H1 (cell line): Measurements from ENCODE around the gene DUSP12. TPM values are rescaled to one million over a fixed set of nuclear protein-coding genes. Genes with fewer than 3 reads are reported as not detected.

Source experiments
- CTCF ChIA-PET: fragments of 300-600 bp; sonication (Branson Sonifier 250); formaldehyde crosslinking; loops from one replicate; lab custom pipeline; 2021; ENCODE audit not compliant: partially characterized antibody; lab: Charles Lee
- POLR2A ChIA-PET: fragments of 300-600 bp; sonication (Branson Sonifier 250); formaldehyde crosslinking; loops from one replicate; lab custom pipeline; 2021; ENCODE audit warnings: inconsistent platforms; ENCODE audit not compliant: partially characterized antibody; lab: Charles Lee
- DNase-seq, 2 experiments: peaks; one replicate each; pipeline versions ENCODE4 v3.0.0 to v3.0.0-alpha.2; 2010 to 2022; ENCODE audit warnings: low spot score in 2 of 2, low read depth in 1 of 2, mixed read lengths in 1 of 2
- FAIRE-seq: peaks from 2 replicates; lab custom pipeline; 2011; peaks lifted over from hg19 to GRCh38; lab: Jason Lieb, UNC
- H2AFZ ChIP-seq: 2 replicates; pipeline ENCODE4 v1.8.1; 2012; ENCODE audit warnings: low read length, inconsistent platforms
- H2AK5ac ChIP-seq: 2 replicates; pipeline ENCODE4 v1.6.1; 2013; ENCODE audit warnings: low read depth, low read length
- H2BK120ac ChIP-seq: replicated peaks from 2 replicates; pipeline ENCODE3; 2013; ENCODE audit warnings: low read depth, low read length, inconsistent platforms
- H2BK12ac ChIP-seq: 2 replicates; pipeline ENCODE4 v1.6.1; 2013; ENCODE audit warnings: low read depth, low read length
- H2BK15ac ChIP-seq: 2 replicates; pipeline ENCODE4 v1.6.1; 2013; ENCODE audit warnings: low read length
- H2BK20ac ChIP-seq: 2 replicates; pipeline ENCODE4 v1.6.1; 2013; ENCODE audit warnings: low read length
- H2BK5ac ChIP-seq: 2 replicates; pipeline ENCODE4 v1.6.1; 2013; ENCODE audit warnings: low read depth, low read length
- H3K14ac ChIP-seq: 2 replicates; pipeline ENCODE4 v1.6.1; 2013; ENCODE audit warnings: inconsistent platforms; ENCODE audit not compliant: insufficient read length
- H3K18ac ChIP-seq: 2 replicates; pipeline ENCODE4 v1.6.1; 2013; ENCODE audit warnings: low read length; ENCODE audit errors: extremely low read depth
- H3K23ac ChIP-seq: 2 replicates; pipeline ENCODE4 v1.6.1; 2013; ENCODE audit warnings: inconsistent platforms; ENCODE audit not compliant: insufficient read length
- H3K23me2 ChIP-seq: 2 replicates; pipeline ENCODE4 v1.6.1; 2013; ENCODE audit warnings: low read depth, low read length
- H3K27ac ChIP-seq: 2 replicates; pipeline ENCODE4 v1.6.1; 2011; ENCODE audit warnings: low read depth, low read length, inconsistent platforms
- H3K27me3 ChIP-seq, 4 experiments: replicated peaks in 1 of 4; 1 replicate in 1 of 4; 2 replicates in 3 of 4; pipeline versions ENCODE4 v1.6.1 to v1.8.1; 2011 to 2013; ENCODE audit warnings: low read length in 3 of 4, mild to moderate bottlenecking in 3 of 4, inconsistent platforms in 2 of 4, mixed read lengths in 2 of 4, moderate library complexity in 1 of 4; ENCODE audit not compliant: control insufficient read depth in 3 of 4, insufficient read depth in 3 of 4; ENCODE audit errors: extremely low read depth in 1 of 4
- H3K36me3 ChIP-seq, 4 experiments: 2 replicates each; pipeline versions ENCODE4 v1.6.1 to v1.8.1; 2011 to 2013; ENCODE audit warnings: mild to moderate bottlenecking in 4 of 4, low read length in 3 of 4, moderate library complexity in 2 of 4, control low read depth in 1 of 4, inconsistent platforms in 1 of 4; ENCODE audit not compliant: insufficient read depth in 4 of 4, control insufficient read depth in 2 of 4
- H3K4ac ChIP-seq: replicated peaks from 2 replicates; pipeline ENCODE3; 2013; ENCODE audit warnings: low read length, low read depth, mixed read lengths, inconsistent platforms; ENCODE audit not compliant: insufficient read length
- H3K4me1 ChIP-seq, 4 experiments: replicated peaks in 1 of 4; 1 replicate in 1 of 4; 2 replicates in 3 of 4; pipeline versions ENCODE4 v1.6.1 to v1.8.1; 2011 to 2013; ENCODE audit warnings: low read length in 3 of 4, inconsistent platforms in 2 of 4, mixed read lengths in 1 of 4; ENCODE audit not compliant: insufficient read depth in 4 of 4, control insufficient read depth in 3 of 4
- H3K4me2 ChIP-seq, 2 experiments: 2 replicates each; pipeline versions ENCODE4 v1.6.1 to v1.8.1; 2011 to 2013; ENCODE audit warnings: low read depth in 2 of 2, low read length in 2 of 2, control low read depth in 1 of 2, inconsistent platforms in 1 of 2, mild to moderate bottlenecking in 1 of 2; ENCODE audit not compliant: insufficient read depth in 1 of 2
- H3K4me3 ChIP-seq, 4 experiments: fragments of 200-600, 300-600 bp in 1 of 4; sonication (generic), shearing (Covaris generic), sonication (Bioruptor Twin) in 1 of 4; 2 replicates each; pipeline versions ENCODE4 v1.5.1 to v1.8.1; 2011 to 2016; ENCODE audit warnings: low read length in 4 of 4, low read depth in 3 of 4, control low read depth in 2 of 4, inconsistent platforms in 2 of 4, mild to moderate bottlenecking in 2 of 4, mixed read lengths in 1 of 4, moderate library complexity in 1 of 4; ENCODE audit not compliant: insufficient read depth in 2 of 4; ENCODE audit errors: extremely low read depth in 1 of 4
- H3K56ac ChIP-seq: replicated peaks from 2 replicates; pipeline ENCODE3; 2013; ENCODE audit warnings: low read depth, mild to moderate bottlenecking, mixed read lengths, low read length, inconsistent platforms; ENCODE audit not compliant: insufficient read length
- H3K79me1 ChIP-seq: 2 replicates; pipeline ENCODE4 v1.6.1; 2013; ENCODE audit warnings: low read depth, low read length, control low read depth
- H3K79me2 ChIP-seq, 2 experiments: 2 replicates each; pipeline versions ENCODE4 v1.6.1 to v1.8.1; 2012 to 2013; ENCODE audit warnings: low read length in 2 of 2, mild to moderate bottlenecking in 2 of 2, inconsistent platforms in 1 of 2; ENCODE audit not compliant: insufficient read depth in 2 of 2, control insufficient read depth in 1 of 2
- H3K9ac ChIP-seq, 4 experiments: replicated peaks in 1 of 4; 1 replicate in 1 of 4; 2 replicates in 3 of 4; pipeline versions ENCODE4 v1.6.1 to v1.8.1; 2011 to 2013; ENCODE audit warnings: low read depth in 3 of 4, low read length in 3 of 4, control low read depth in 2 of 4, mild to moderate bottlenecking in 2 of 4, moderate library complexity in 2 of 4, inconsistent platforms in 1 of 4; ENCODE audit errors: extremely low read depth in 1 of 4
- H3K9me3 ChIP-seq, 2 experiments: 2 replicates each; pipeline versions ENCODE4 v1.6.1 to v1.8.1; 2012 to 2013; ENCODE audit warnings: mild to moderate bottlenecking in 2 of 2, moderate library complexity in 2 of 2, control low read depth in 1 of 2, inconsistent platforms in 1 of 2, low read depth in 1 of 2, low read length in 1 of 2, mixed read lengths in 1 of 2; ENCODE audit not compliant: insufficient read depth in 2 of 2
- H4K20me1 ChIP-seq, 2 experiments: replicated peaks in 1 of 2; 2 replicates each; pipeline versions ENCODE3 to v1.8.1; 2011 to 2013; ENCODE audit warnings: inconsistent platforms in 2 of 2, low read length in 2 of 2, mild to moderate bottlenecking in 1 of 2; ENCODE audit not compliant: insufficient read depth in 2 of 2, control insufficient read depth in 1 of 2
- H4K5ac ChIP-seq: 2 replicates; pipeline ENCODE4 v1.6.1; 2013; ENCODE audit warnings: low read length, low read depth, mixed read lengths, inconsistent platforms; ENCODE audit not compliant: insufficient read length
- H4K8ac ChIP-seq: 2 replicates; pipeline ENCODE4 v1.8.0; 2013; ENCODE audit warnings: mild to moderate bottlenecking, moderate library complexity, low read length, inconsistent platforms; ENCODE audit not compliant: insufficient read depth; ENCODE audit errors: extremely low read depth
- H4K91ac ChIP-seq: replicated peaks from 2 replicates; pipeline ENCODE3; 2013; ENCODE audit warnings: low read length, mixed read lengths, inconsistent platforms; ENCODE audit not compliant: insufficient read length
- CTCF ChIP-seq, 3 experiments: IDR thresholded peaks; 1 replicate in 2 of 3; 2 replicates in 1 of 3; pipeline versions ENCODE4 v1.5.1 to v1.6.1; 2011; ENCODE audit warnings: low read length in 3 of 3, mild to moderate bottlenecking in 3 of 3, inconsistent platforms in 2 of 3, low read depth in 1 of 3, moderate library complexity in 1 of 3; ENCODE audit not compliant: insufficient read depth in 1 of 3; ENCODE audit errors: control extremely low read depth in 1 of 3
- FOSL1 ChIP-seq: IDR thresholded peaks from 2 replicates; pipeline ENCODE4 v1.6.1; 2011; ENCODE audit warnings: mild to moderate bottlenecking, low read depth, low read length, moderate library complexity; ENCODE audit not compliant: insufficient read depth
- RAD21 ChIP-seq, 2 experiments: IDR thresholded peaks in 1 of 2; conservative IDR thresholded peaks in 1 of 2; 2 replicates each; pipeline ENCODE4 v1.6.1; 2011; ENCODE audit warnings: low read depth in 2 of 2, low read length in 2 of 2, improper control_type of control experiment in 1 of 2, inconsistent platforms in 1 of 2, mild to moderate bottlenecking in 1 of 2, moderate library complexity in 1 of 2
- WGBS, 2 experiments: shearing (Covaris generic) in 1 of 2; methylation state at CpG; one replicate each; pipeline versions ENCODE4 v1.1.6 to v1.1.7; 2013 to 2015; ENCODE audit warnings: low lambda C conversion rate in 2 of 2, mixed read lengths in 2 of 2, inconsistent platforms in 1 of 2, low coverage in 1 of 2, missing lambda C conversion rate in 1 of 2; ENCODE audit not compliant: insufficient replicate concordance in 2 of 2, insufficient coverage in 1 of 2, insufficient read length in 1 of 2; ENCODE audit errors: extremely low coverage in 1 of 2, missing lambda C conversion rate in 1 of 2; 5-methylcytosine and 5-hydroxymethylcytosine counted together
- polyA plus RNA-seq, 7 experiments: library from polyadenylated mRNA; depleted of rRNA in 3 of 7; stranded (reverse) in 5 of 7; unstranded in 2 of 7; fragments of >200 nt in 5 of 7; fragments of 200-250 nt in 2 of 7; gene quantifications; 1 replicate in 5 of 7; 2 replicates in 1 of 7; 4 replicates in 1 of 7; pipeline versions ENCODE4 v1.2.1 to v1.2.3, GENCODE V29; 2011 to 2013; ENCODE audit warnings: missing spikeins in 2 of 7, mixed read lengths in 2 of 7
- total RNA-seq: library from RNA; stranded (reverse); fragmentation: NEBNext Ultra II Directional; extraction: Animal tissue kit (Norgen Biotek cat#: 25700); gene quantifications from 2 replicates; pipeline ENCODE4 v1.2.1, GENCODE V29; 2021

The DUSP12 gene
- total and polyA plus RNA-seq, 2 of the 8 experiments (the other 6 are each of a cell fraction or from before 2014, with no cell fraction given), result 27.6 to 33.9 TPM

- H3K27me3 ChIP-seq, result no peaks in the 10 kb centered on the region
- peaks cover 0 to 4% of the 10 kb centered on the region in 2 experiments; a peak in 1 of 4 replicates for H3K79me2 ChIP-seq
- no peak overlapping the region for H2AFZ ChIP-seq
- H3K56ac ChIP-seq, result no peak overlapping the region
- no peak overlapping the region for H4K8ac ChIP-seq
- WGBS, 2 experiments, result 75% methylated on average over 7 of the region's 7 CpGs; no CpG with 5 or more reads in 1 of the 2 experiments
- FAIRE-seq (peak; percentile 71), DNase-seq (no peak)
- H3K36me3 ChIP-seq, result no peaks in the 10 kb centered on the region
- no peak overlapping the region for H4K5ac ChIP-seq
- H3K4me3 ChIP-seq, result no peak overlapping the region
- H3K27ac ChIP-seq, result no peak overlapping the region
- H3K9me3 ChIP-seq, result no peaks in the 10 kb centered on the region
- no peaks in the 10 kb centered on the region for H3K4me1 ChIP-seq
- H2BK120ac ChIP-seq, result no peak overlapping the region
- no peak overlapping the region for H2BK5ac ChIP-seq
- H2BK20ac ChIP-seq, result no peak overlapping the region
- H4K20me1 ChIP-seq, result no peaks in the 10 kb centered on the region
- H3K4ac ChIP-seq, result no peak overlapping the region
- CTCF ChIA-PET, result interaction anchor here (0.9 to 1.7 kb wide), 5 partner anchors 8 to 273 kb away, joined by 4 to 6 read pairs (median 4); no protein-coding TSS in a partner anchor
- no peak overlapping the region for H3K4me2 ChIP-seq
- no peak overlapping the region for H3K14ac ChIP-seq
- H3K9ac ChIP-seq, result no peak overlapping the region
- H4K91ac ChIP-seq, result no peak overlapping the region
- H2BK12ac ChIP-seq, result no peak overlapping the region
- no peak overlapping the region for H3K23ac ChIP-seq
- no peak overlapping the region for H3K18ac ChIP-seq
- no peaks in the 10 kb centered on the region for H3K23me2 ChIP-seq
- no peak overlapping the region for H2AK5ac ChIP-seq
- no peak overlapping the region for H2BK15ac ChIP-seq
- no peaks in the 10 kb centered on the region for H3K79me1 ChIP-seq
- POLR2A ChIA-PET, result interaction anchor here (1.6 kb wide), 1 partner anchor 10 kb away, joined by 5 read pairs; no protein-coding TSS in a partner anchor
- no peak for TF ChIP-seq FOSL1
- peak; percentile 29 to 39; a peak in 3 of 4 replicates for TF ChIP-seq RAD21 (IDR thresholded peaks at IDR 0.05 in 1 of 2, conservative IDR thresholded peaks at IDR 0.05 in 1 of 2; ENCODE audit: low read depth in 2 of 2, low read length in 2 of 2)
- TF ChIP-seq CTCF (IDR thresholded peaks at IDR 0.05; ENCODE audit: control extremely low read depth in 1 of 3, insufficient read depth in 1 of 3, low read depth in 1 of 3, low read length in 3 of 3), result peak in 2 of 3 experiments; percentile 54 to 69; a peak in 3 of 4 replicates
Measured at GRCh38 chr1:161763522-161764098, 14.0 kb downstream of the DUSP12 start.
